HEK293 (cell line): Measurements from ENCODE around the gene ACKR4.

Experiments used
- CTCF ChIA-PET: fragments of 350-600 bp; formaldehyde crosslinking; extraction: SDS; loops from one replicate; lab custom pipeline; 2021; ENCODE audit warnings: antibody characterized with exemption; lab: Yijun Ruan, JAX
- POLR2A ChIA-PET: fragments of 300-600 bp; formaldehyde crosslinking; extraction: SDS; loops from one replicate; lab custom pipeline; 2020; ENCODE audit warnings: antibody characterized with exemption, inconsistent platforms; lab: Yijun Ruan, JAX
- H3K27ac ChIP-seq: fragments of 200-500 bp; sonication (Bioruptor generic); 2 replicates; pipeline ENCODE4 v1.5.1; 2014; ENCODE audit warnings: low read depth, low read length, control low read depth, inconsistent platforms; ENCODE audit errors: extremely low read depth
- H3K36me3 ChIP-seq, 2 experiments: fragments of 200-500 bp in 1 of 2; sonication (Bioruptor generic) in 1 of 2; 1 replicate in 1 of 2; 2 replicates in 1 of 2; pipeline ENCODE4 v1.5.1; 2014 to 2017; ENCODE audit warnings: inconsistent platforms in 2 of 2, low read length in 2 of 2; ENCODE audit not compliant: control insufficient read depth in 2 of 2, insufficient read depth in 1 of 2
- H3K4me1 ChIP-seq: fragments of 200-500 bp; sonication (Bioruptor generic); 2 replicates; pipeline ENCODE4 v1.5.1; 2014; ENCODE audit warnings: mild to moderate bottlenecking, low read length, inconsistent platforms; ENCODE audit not compliant: control insufficient read depth, insufficient read depth
- H3K4me3 ChIP-seq: 2 replicates; pipeline ENCODE4 v1.5.1; 2011; ENCODE audit warnings: low read depth, mild to moderate bottlenecking, control low read depth, low read length, moderate library complexity
- H3K9me3 ChIP-seq: fragments of 200-500 bp; sonication (Bioruptor generic); 2 replicates; pipeline ENCODE4 v1.5.1; 2014; ENCODE audit warnings: low read depth, low read length, inconsistent platforms; ENCODE audit not compliant: control insufficient read depth, insufficient read depth
- GFI1B ChIP-seq: fragments of 450-650 bp; formaldehyde crosslinking; IDR thresholded peaks from 2 replicates; pipeline ENCODE4 v1.5.1; 2016; ENCODE audit warnings: missing biosample characterization, missing genetic modification characterization
- ZFP37 ChIP-seq: fragments of 450-650 bp; formaldehyde crosslinking; IDR thresholded peaks from 2 replicates; pipeline ENCODE4 v1.5.1; 2016; ENCODE audit warnings: missing biosample characterization, missing genetic modification characterization
- ZNF133 ChIP-seq: fragments of 450-650 bp; formaldehyde crosslinking; IDR thresholded peaks from 2 replicates; pipeline ENCODE4 v1.5.1; 2016; ENCODE audit warnings: missing biosample characterization, missing genetic modification characterization
- ZNF202 ChIP-seq: fragments of 450-650 bp; formaldehyde crosslinking; IDR thresholded peaks from 2 replicates; pipeline ENCODE4 v1.5.1; 2016; ENCODE audit warnings: missing biosample characterization, missing genetic modification characterization, borderline replicate concordance
- ZNF391 ChIP-seq: fragments of 450-650 bp; formaldehyde crosslinking; IDR thresholded peaks from 2 replicates; pipeline ENCODE4 v1.5.1; 2016; ENCODE audit warnings: low read depth, missing biosample characterization, missing genetic modification characterization, borderline replicate concordance
- ZNF473 ChIP-seq: fragments of 450-650 bp; formaldehyde crosslinking; IDR thresholded peaks from 2 replicates; pipeline ENCODE4 v1.5.1; 2017; ENCODE audit warnings: missing biosample characterization, missing genetic modification characterization
- ZNF555 ChIP-seq: fragments of 450-650 bp; formaldehyde crosslinking; conservative IDR thresholded peaks from 2 replicates; pipeline ENCODE4 v1.5.1; 2017; ENCODE audit warnings: missing biosample characterization, mild to moderate bottlenecking, missing genetic modification characterization, inconsistent platforms
- ZNF610 ChIP-seq: fragments of 450-650 bp; formaldehyde crosslinking; IDR thresholded peaks from 2 replicates; pipeline ENCODE4 v1.5.1; 2016; ENCODE audit warnings: missing biosample characterization, missing genetic modification characterization, borderline replicate concordance
- ZNF664 ChIP-seq: fragments of 450-650 bp; formaldehyde crosslinking; IDR thresholded peaks from 2 replicates; pipeline ENCODE4 v1.5.1; 2016; ENCODE audit warnings: missing biosample characterization, missing genetic modification characterization
- TF ChIP-seq, protein P1 (sequence below): fragments of 450-650 bp; formaldehyde crosslinking; IDR thresholded peaks from 2 replicates; pipeline ENCODE4 v1.5.1; 2017; ENCODE audit warnings: missing biosample characterization, missing genetic modification characterization
- TF ChIP-seq, protein P2 (sequence below): fragments of 450-650 bp; formaldehyde crosslinking; IDR thresholded peaks from 2 replicates; pipeline ENCODE4 v1.5.1; 2016; ENCODE audit warnings: missing biosample characterization, missing genetic modification characterization
- TF ChIP-seq, protein P3 (sequence below): fragments of 450-650 bp; formaldehyde crosslinking; IDR thresholded peaks from 2 replicates; pipeline ENCODE4 v1.5.1; 2016; ENCODE audit warnings: missing biosample characterization, missing genetic modification characterization
- TF ChIP-seq, protein P4 (sequence below): fragments of 450-650 bp; formaldehyde crosslinking; IDR thresholded peaks from 2 replicates; pipeline ENCODE4 v1.5.1; 2016; ENCODE audit warnings: missing biosample characterization, missing genetic modification characterization

The ACKR4 gene

DNA sequence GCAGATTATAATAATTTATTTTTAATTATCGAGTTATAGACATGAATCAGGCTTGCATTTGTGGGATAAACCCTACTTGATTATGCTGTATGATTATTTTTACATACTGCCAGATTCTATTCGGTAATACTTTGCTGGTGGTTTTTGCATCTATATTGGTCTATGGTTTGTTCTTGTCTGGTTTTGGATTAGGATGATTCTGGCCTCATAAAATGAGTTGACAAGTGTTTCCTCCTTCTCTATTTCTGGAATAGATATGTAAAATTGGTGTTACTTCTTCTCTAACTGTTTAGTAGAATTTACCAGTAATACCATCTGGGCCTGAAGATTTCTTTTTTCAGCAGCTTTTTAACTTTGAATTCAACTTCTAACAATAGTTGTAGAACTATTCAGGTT, 33.0 kb upstream of the ACKR4 start (continued):
- TF ChIP-seq, protein P1, sequence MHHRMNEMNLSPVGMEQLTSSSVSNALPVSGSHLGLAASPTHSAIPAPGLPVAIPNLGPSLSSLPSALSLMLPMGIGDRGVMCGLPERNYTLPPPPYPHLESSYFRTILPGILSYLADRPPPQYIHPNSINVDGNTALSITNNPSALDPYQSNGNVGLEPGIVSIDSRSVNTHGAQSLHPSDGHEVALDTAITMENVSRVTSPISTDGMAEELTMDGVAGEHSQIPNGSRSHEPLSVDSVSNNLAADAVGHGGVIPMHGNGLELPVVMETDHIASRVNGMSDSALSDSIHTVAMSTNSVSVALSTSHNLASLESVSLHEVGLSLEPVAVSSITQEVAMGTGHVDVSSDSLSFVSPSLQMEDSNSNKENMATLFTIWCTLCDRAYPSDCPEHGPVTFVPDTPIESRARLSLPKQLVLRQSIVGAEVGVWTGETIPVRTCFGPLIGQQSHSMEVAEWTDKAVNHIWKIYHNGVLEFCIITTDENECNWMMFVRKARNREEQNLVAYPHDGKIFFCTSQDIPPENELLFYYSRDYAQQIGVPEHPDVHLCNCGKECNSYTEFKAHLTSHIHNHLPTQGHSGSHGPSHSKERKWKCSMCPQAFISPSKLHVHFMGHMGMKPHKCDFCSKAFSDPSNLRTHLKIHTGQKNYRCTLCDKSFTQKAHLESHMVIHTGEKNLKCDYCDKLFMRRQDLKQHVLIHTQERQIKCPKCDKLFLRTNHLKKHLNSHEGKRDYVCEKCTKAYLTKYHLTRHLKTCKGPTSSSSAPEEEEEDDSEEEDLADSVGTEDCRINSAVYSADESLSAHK (tag by site-specific recombination), result no peak
- no peak for TF ChIP-seq ZNF664 (tag by site-specific recombination)
- TF ChIP-seq, protein P2, sequence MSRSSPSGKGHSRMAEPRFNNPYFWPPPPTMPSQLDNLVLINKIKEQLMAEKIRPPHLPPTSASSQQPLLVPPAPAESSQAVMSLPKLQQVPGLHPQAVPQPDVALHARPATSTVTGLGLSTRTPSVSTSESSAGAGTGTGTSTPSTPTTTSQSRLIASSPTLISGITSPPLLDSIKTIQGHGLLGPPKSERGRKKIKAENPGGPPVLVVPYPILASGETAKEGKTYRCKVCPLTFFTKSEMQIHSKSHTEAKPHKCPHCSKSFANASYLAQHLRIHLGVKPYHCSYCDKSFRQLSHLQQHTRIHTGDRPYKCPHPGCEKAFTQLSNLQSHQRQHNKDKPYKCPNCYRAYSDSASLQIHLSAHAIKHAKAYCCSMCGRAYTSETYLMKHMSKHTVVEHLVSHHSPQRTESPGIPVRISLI (tag by site-specific recombination), result no peak

DNA sequence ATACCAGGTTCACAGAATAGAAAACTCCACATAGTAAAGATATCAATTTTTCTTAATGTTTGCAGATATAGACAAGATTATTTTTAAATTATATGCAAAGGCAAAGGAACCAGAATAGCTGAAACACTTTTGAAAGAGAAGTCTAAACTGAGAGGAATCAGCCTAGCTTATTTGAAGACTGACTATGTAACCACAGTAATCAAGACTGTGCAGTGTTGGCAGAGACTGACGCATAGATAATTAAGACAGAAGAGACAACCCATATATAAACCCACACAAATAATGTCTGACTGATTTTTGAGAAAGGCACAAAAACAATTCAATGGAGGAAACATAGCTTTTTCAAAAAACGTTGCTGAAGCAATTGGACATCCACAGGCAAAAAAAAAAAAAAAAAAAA, 28.6 kb upstream of the ACKR4 start:
- Histone ChIP-seq H3K4me3 (no peak overlapping the region), H3K9me3 (no peaks in the 10 kb centered on the region), H3K36me3 (no peaks in the 10 kb centered on the region), H3K4me1 (no peaks in the 10 kb centered on the region), H3K27ac (no peak overlapping the region)
- no peak for TF ChIP-seq ZNF391 (tag by site-specific recombination)
- ChIA-PET POLR2A (no interaction called here), CTCF (no interaction called here)

DNA sequence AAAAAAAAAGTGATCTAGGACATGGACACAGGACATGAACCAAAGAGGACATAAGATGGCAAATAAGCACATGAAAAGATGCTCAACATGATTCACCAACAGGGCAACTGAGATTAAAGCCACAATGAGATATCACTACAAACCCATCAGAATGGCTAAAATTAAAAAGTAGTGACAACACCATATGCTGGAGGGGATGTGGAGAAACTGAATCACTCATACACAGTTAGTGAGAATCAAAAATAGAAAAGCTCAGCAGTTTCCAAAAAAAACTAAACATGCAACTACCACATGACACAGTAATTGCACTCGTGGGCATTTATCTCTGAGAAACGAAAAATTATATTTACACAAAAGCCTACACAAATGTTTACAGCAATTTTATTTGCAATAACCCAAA, 27.9 kb upstream of the ACKR4 start:
- no peak overlapping the region for H3K4me3 ChIP-seq
- TF ChIP-seq, protein P3, sequence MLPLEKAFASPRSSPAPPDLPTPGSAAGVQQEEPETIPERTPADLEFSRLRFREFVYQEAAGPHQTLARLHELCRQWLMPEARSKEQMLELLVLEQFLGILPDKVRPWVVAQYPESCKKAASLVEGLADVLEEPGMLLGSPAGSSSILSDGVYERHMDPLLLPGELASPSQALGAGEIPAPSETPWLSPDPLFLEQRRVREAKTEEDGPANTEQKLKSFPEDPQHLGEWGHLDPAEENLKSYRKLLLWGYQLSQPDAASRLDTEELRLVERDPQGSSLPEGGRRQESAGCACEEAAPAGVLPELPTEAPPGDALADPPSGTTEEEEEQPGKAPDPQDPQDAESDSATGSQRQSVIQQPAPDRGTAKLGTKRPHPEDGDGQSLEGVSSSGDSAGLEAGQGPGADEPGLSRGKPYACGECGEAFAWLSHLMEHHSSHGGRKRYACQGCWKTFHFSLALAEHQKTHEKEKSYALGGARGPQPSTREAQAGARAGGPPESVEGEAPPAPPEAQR, result no peak
- no peak for TF ChIP-seq ZNF610
- TF ChIP-seq ZNF555, result no peak
- TF ChIP-seq, protein P4, sequence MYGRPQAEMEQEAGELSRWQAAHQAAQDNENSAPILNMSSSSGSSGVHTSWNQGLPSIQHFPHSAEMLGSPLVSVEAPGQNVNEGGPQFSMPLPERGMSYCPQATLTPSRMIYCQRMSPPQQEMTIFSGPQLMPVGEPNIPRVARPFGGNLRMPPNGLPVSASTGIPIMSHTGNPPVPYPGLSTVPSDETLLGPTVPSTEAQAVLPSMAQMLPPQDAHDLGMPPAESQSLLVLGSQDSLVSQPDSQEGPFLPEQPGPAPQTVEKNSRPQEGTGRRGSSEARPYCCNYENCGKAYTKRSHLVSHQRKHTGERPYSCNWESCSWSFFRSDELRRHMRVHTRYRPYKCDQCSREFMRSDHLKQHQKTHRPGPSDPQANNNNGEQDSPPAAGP (tag by site-specific recombination), result no peak
- no peak for TF ChIP-seq ZNF473 (tag by site-specific recombination)
- no peak for TF ChIP-seq GFI1B
- TF ChIP-seq ZNF133 (tag by site-specific recombination), result no peak
- peaks cover 0 to 3% of the 10 kb centered on the region in 2 experiments; a peak in 1 of 3 replicates for H3K36me3 ChIP-seq
- ChIA-PET POLR2A (no interaction called here), CTCF (no interaction called here)
- no peaks in the 10 kb centered on the region for H3K9me3 ChIP-seq
- H3K27ac ChIP-seq, result no peak overlapping the region
- H3K4me1 ChIP-seq, result no peaks in the 10 kb centered on the region

DNA sequence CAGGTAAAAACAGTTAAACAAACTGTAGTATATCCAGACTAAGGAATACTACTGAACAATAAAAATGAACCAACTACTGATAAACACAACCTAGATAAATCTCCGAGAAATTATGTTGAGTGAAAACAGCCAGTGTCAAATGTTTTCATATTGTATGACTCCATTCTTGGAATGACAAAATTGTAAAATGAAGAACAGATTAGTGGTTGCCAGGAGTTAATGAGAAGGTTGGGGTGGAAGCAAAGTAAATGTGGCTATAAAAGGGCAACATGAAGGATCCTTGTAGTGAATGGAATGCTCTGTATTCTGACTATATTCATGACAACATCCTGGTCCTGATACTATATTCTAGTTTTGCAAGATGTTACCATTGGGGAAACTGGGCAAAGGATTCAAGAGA, 27.5 kb upstream of the ACKR4 start:
- peaks cover 0 to 3% of the 10 kb centered on the region in 2 experiments; a peak in 1 of 3 replicates for H3K36me3 ChIP-seq
- no peak overlapping the region for H3K4me3 ChIP-seq
- ChIA-PET POLR2A (no interaction called here), CTCF (no interaction called here)
- H3K4me1 ChIP-seq, result no peaks in the 10 kb centered on the region
- H3K27ac ChIP-seq, result no peak overlapping the region
- TF ChIP-seq ZNF202 (tag by site-specific recombination) (no peak), ZFP37 (tag by site-specific recombination) (no peak)
- H3K9me3 ChIP-seq, result no peaks in the 10 kb centered on the region
